ENCODE results near the gene ZMYND11. TPM values are rescaled to one million over a fixed set of nuclear protein-coding genes. Genes with fewer than 3 reads are reported as not detected.

ZMYND11 gene
- total and polyA plus RNA-seq, 4 donors: 109 to 143 (median 119) TPM

GRCh38 chr10:283140-283479 is 147.9 kb downstream of the ZMYND11 start:
- Histone ChIP-seq H3K36me3 (ENCODE audit: control insufficient read depth, insufficient read depth, low read length) (peaks cover 53% of the 10 kb centered on the region), H3K27ac (ENCODE audit: low read depth, low read length) (no peak overlapping the region)
- WGBS (ENCODE audit: insufficient coverage): 67% methylated on average over 1 of the region's 8 CpGs

GRCh38 chr10:283916-284356 is 148.7 kb downstream of the ZMYND11 start:
- no peak for DNase-seq (ENCODE audit: low read depth in 4 of 6, low spot score in 6 of 6)
- Histone ChIP-seq H3K9me3 (ENCODE audit: control insufficient read depth, insufficient read depth, low read length) (no peaks in the 10 kb centered on the region), H3K4me3 (ENCODE audit: low read depth, low read length) (no peak overlapping the region), H3K36me3 (ENCODE audit: control insufficient read depth, insufficient read depth, low read length) (peaks cover 49% of the 10 kb centered on the region), H3K27ac (ENCODE audit: low read depth, low read length) (no peak overlapping the region), H3K4me1 (ENCODE audit: control insufficient read depth, insufficient read depth, low read length) (no peaks in the 10 kb centered on the region), H3K27me3 (ENCODE audit: control insufficient read depth, insufficient read depth, low read length) (no peaks in the 10 kb centered on the region)
- 93% methylated on average over 7 of the region's 7 CpGs for WGBS (ENCODE audit: insufficient coverage)

More at GRCh38 chr10:283140-283479, 147.9 kb downstream of the ZMYND11 start:
- Histone ChIP-seq H3K4me3 (ENCODE audit: low read depth, low read length) (no peak overlapping the region), H3K4me1 (ENCODE audit: control insufficient read depth, insufficient read depth, low read length) (no peaks in the 10 kb centered on the region), H3K9me3 (ENCODE audit: control insufficient read depth, insufficient read depth, low read length) (no peaks in the 10 kb centered on the region), H3K27me3 (ENCODE audit: control insufficient read depth, insufficient read depth, low read length) (no peaks in the 10 kb centered on the region)
- DNase-seq (ENCODE audit: low read depth in 4 of 6, low spot score in 6 of 6): no peak

GRCh38 chr10:285216-285615 is 150.0 kb downstream of the ZMYND11 start:
- Histone ChIP-seq H3K4me1 (ENCODE audit: control insufficient read depth, insufficient read depth, low read length) (peaks cover 5% of the 10 kb centered on the region), H3K4me3 (ENCODE audit: low read depth, low read length) (no peak overlapping the region), H3K27ac (ENCODE audit: low read depth, low read length) (no peak overlapping the region), H3K36me3 (ENCODE audit: control insufficient read depth, insufficient read depth, low read length) (peaks cover 52% of the 10 kb centered on the region), H3K9me3 (ENCODE audit: control insufficient read depth, insufficient read depth, low read length) (no peaks in the 10 kb centered on the region), H3K27me3 (ENCODE audit: control insufficient read depth, insufficient read depth, low read length) (no peaks in the 10 kb centered on the region)
- no peak for DNase-seq (ENCODE audit: low read depth in 4 of 6, low spot score in 6 of 6)
- WGBS (ENCODE audit: insufficient coverage): 91% methylated on average over 15 of the region's 15 CpGs

GRCh38 chr10:287026-287709 is 151.9 kb downstream of the ZMYND11 start:
- no peaks in the 10 kb centered on the region for H3K9me3 ChIP-seq (ENCODE audit: control insufficient read depth, insufficient read depth, low read length)
- H3K4me3 ChIP-seq (ENCODE audit: low read depth, low read length): no peak overlapping the region
- peaks cover 53% of the 10 kb centered on the region for H3K36me3 ChIP-seq (ENCODE audit: control insufficient read depth, insufficient read depth, low read length)
- DNase-seq (ENCODE audit: low read depth in 4 of 6, low spot score in 6 of 6): peak in 1 of 6 donors; percentile 7
- no peaks in the 10 kb centered on the region for H3K27me3 ChIP-seq (ENCODE audit: control insufficient read depth, insufficient read depth, low read length)
- H3K27ac ChIP-seq (ENCODE audit: low read depth, low read length): no peak overlapping the region
- peaks cover 5% of the 10 kb centered on the region for H3K4me1 ChIP-seq (ENCODE audit: control insufficient read depth, insufficient read depth, low read length)
- no CpG with 5 or more reads among the region's 4 CpGs for WGBS (ENCODE audit: insufficient coverage)

GRCh38 chr10:287814-288213 is 152.6 kb downstream of the ZMYND11 start:
- Histone ChIP-seq H3K36me3 (ENCODE audit: control insufficient read depth, insufficient read depth, low read length) (peaks cover 54% of the 10 kb centered on the region), H3K4me1 (ENCODE audit: control insufficient read depth, insufficient read depth, low read length) (peaks cover 5% of the 10 kb centered on the region), H3K27me3 (ENCODE audit: control insufficient read depth, insufficient read depth, low read length) (no peaks in the 10 kb centered on the region), H3K27ac (ENCODE audit: low read depth, low read length) (no peak overlapping the region), H3K9me3 (ENCODE audit: control insufficient read depth, insufficient read depth, low read length) (no peaks in the 10 kb centered on the region), H3K4me3 (ENCODE audit: low read depth, low read length) (no peak overlapping the region)
- DNase-seq (ENCODE audit: low read depth in 4 of 6, low spot score in 6 of 6): no peak
- WGBS (ENCODE audit: insufficient coverage): no CpG with 5 or more reads among the region's 4 CpGs

GRCh38 chr10:288316-289200 is 153.3 kb downstream of the ZMYND11 start:
- 94% methylated on average over 22 of the region's 27 CpGs for WGBS (ENCODE audit: insufficient coverage)
- H3K36me3 ChIP-seq (ENCODE audit: control insufficient read depth, insufficient read depth, low read length): peaks cover 53% of the 10 kb centered on the region
- peaks cover 5% of the 10 kb centered on the region for H3K4me1 ChIP-seq (ENCODE audit: control insufficient read depth, insufficient read depth, low read length)
- no peaks in the 10 kb centered on the region for H3K27me3 ChIP-seq (ENCODE audit: control insufficient read depth, insufficient read depth, low read length)
- H3K9me3 ChIP-seq (ENCODE audit: control insufficient read depth, insufficient read depth, low read length): no peaks in the 10 kb centered on the region
- H3K4me3 ChIP-seq (ENCODE audit: low read depth, low read length): no peak overlapping the region
- no peak overlapping the region for H3K27ac ChIP-seq (ENCODE audit: low read depth, low read length)
- no peak for DNase-seq (ENCODE audit: low read depth in 4 of 6, low spot score in 6 of 6)

GRCh38 chr10:289581-289980 is 154.3 kb downstream of the ZMYND11 start:
- no peak for DNase-seq (ENCODE audit: low read depth in 4 of 6, low spot score in 6 of 6)
- H3K27ac ChIP-seq (ENCODE audit: low read depth, low read length): no peak overlapping the region
- H3K36me3 ChIP-seq (ENCODE audit: control insufficient read depth, insufficient read depth, low read length): peaks cover 53% of the 10 kb centered on the region
- H3K4me3 ChIP-seq (ENCODE audit: low read depth, low read length): no peak overlapping the region
- WGBS (ENCODE audit: insufficient coverage): 89% methylated on average over 8 of the region's 9 CpGs
- no peaks in the 10 kb centered on the region for H3K27me3 ChIP-seq (ENCODE audit: control insufficient read depth, insufficient read depth, low read length)
- H3K4me1 ChIP-seq (ENCODE audit: control insufficient read depth, insufficient read depth, low read length): peaks cover 5% of the 10 kb centered on the region
- H3K9me3 ChIP-seq (ENCODE audit: control insufficient read depth, insufficient read depth, low read length): no peaks in the 10 kb centered on the region

- H3K27me3 ChIP-seq (ENCODE audit: control insufficient read depth, insufficient read depth, low read length): no peaks in the 10 kb centered on the region
- no peak overlapping the region for H3K4me3 ChIP-seq (ENCODE audit: low read depth, low read length)
- DNase-seq (ENCODE audit: low read depth in 4 of 6, low spot score in 6 of 6): peak in 2 of 6 donors; percentile 3 to 11
- 89% methylated on average over 15 of the region's 17 CpGs for WGBS (ENCODE audit: insufficient coverage)
- peaks cover 5% of the 10 kb centered on the region for H3K4me1 ChIP-seq (ENCODE audit: control insufficient read depth, insufficient read depth, low read length)
- H3K36me3 ChIP-seq (ENCODE audit: control insufficient read depth, insufficient read depth, low read length): peaks cover 48% of the 10 kb centered on the region
- no peaks in the 10 kb centered on the region for H3K9me3 ChIP-seq (ENCODE audit: control insufficient read depth, insufficient read depth, low read length)
- H3K27ac ChIP-seq (ENCODE audit: low read depth, low read length): no peak overlapping the region
These were observed 154.9 kb downstream of the ZMYND11 start for GRCh38 chr10:290026-290725.

- H3K27ac ChIP-seq (ENCODE audit: low read depth, low read length): no peak overlapping the region
- no peaks in the 10 kb centered on the region for H3K9me3 ChIP-seq (ENCODE audit: control insufficient read depth, insufficient read depth, low read length)
- H3K4me3 ChIP-seq (ENCODE audit: low read depth, low read length): no peak overlapping the region
- peaks cover 5% of the 10 kb centered on the region for H3K4me1 ChIP-seq (ENCODE audit: control insufficient read depth, insufficient read depth, low read length)
- DNase-seq (ENCODE audit: low read depth in 4 of 6, low spot score in 6 of 6): no peak
- H3K36me3 ChIP-seq (ENCODE audit: control insufficient read depth, insufficient read depth, low read length): peaks cover 41% of the 10 kb centered on the region
- H3K27me3 ChIP-seq (ENCODE audit: control insufficient read depth, insufficient read depth, low read length): no peaks in the 10 kb centered on the region
- 38% methylated on average over 3 of the region's 4 CpGs for WGBS (ENCODE audit: insufficient coverage)
These were observed 158.4 kb downstream of the ZMYND11 start for GRCh38 chr10:293636-294035.
